ENCODE measurements around the gene NKAIN2. TPM values are rescaled to one million over a fixed set of nuclear protein-coding genes. Genes with fewer than 3 reads are reported as not detected.

NKAIN2 gene
- total RNA-seq, 1 experiment from 2014 or later, result not detected

DNA sequence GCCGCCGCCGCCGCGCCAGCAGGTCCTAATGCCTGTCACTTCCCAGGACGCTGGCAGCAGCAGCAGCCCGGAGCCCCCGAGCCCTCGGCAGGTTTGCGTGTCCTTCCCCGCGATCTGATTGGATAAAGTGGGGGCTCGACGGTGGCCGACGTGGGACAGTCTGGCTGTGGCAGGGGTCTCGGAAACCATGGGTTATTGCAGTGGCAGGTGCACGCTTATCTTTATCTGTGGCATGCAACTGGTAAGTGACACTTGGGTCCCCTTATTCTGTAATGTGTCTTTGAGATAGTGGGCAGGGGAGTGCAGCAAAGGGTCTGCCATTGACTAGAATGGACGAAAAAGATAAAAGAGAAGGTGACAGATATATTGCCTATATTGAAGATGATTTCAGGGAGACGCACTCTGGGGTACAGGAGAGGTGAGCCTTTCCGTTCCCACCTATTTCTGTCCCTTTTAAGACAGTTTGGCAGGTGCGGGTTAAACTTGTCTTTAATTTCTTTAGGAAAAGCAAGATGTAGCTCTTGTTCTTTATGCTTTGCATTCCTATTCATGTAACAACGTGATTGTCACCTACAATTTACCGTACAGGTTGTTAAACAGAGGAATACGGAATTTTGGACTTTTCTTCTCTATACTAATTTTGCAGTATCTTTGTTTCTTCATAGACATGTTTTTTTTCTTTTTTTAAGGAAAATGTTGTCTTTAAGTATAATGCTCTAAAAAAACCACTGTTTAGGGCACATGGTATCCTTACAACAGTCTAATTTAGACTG, 535 bp downstream of the NKAIN2 start:
- H2AFZ ChIP-seq (ENCODE audit: low read depth, low read length, poor library complexity, severe bottlenecking), result no peak overlapping the region
- H3K4me3 ChIP-seq (replicated peaks in 1 of 2; ENCODE audit: low read depth in 1 of 2, low read length in 2 of 2), result no peak overlapping the region
- DNase-seq (ENCODE audit: low read depth, low spot score) (no peak), ATAC-seq (no peak)
- CTCF ChIA-PET, result no interaction called here
- no peak overlapping the region for H3K27ac ChIP-seq (ENCODE audit: low read depth, low read length)
- TF ChIP-seq SIN3A (IDR thresholded peaks at IDR 0.05; ENCODE audit: low read depth) (no peak), JUND (IDR thresholded peaks at IDR 0.05) (no peak), POLR2AphosphoS5 (IDR thresholded peaks at IDR 0.05; ENCODE audit: low read depth, low read length) (no peak), ZFX (IDR thresholded peaks at IDR 0.05) (no peak), POLR2A (IDR thresholded peaks at IDR 0.05; ENCODE audit: borderline replicate concordance, extremely low read depth, insufficient read depth, insufficient read length) (no peak), SRF (IDR thresholded peaks at IDR 0.05; ENCODE audit: low read depth) (no peak), EGR1 (IDR thresholded peaks at IDR 0.05; ENCODE audit: low read depth) (no peak)
- TF ChIP-seq, protein P1, sequence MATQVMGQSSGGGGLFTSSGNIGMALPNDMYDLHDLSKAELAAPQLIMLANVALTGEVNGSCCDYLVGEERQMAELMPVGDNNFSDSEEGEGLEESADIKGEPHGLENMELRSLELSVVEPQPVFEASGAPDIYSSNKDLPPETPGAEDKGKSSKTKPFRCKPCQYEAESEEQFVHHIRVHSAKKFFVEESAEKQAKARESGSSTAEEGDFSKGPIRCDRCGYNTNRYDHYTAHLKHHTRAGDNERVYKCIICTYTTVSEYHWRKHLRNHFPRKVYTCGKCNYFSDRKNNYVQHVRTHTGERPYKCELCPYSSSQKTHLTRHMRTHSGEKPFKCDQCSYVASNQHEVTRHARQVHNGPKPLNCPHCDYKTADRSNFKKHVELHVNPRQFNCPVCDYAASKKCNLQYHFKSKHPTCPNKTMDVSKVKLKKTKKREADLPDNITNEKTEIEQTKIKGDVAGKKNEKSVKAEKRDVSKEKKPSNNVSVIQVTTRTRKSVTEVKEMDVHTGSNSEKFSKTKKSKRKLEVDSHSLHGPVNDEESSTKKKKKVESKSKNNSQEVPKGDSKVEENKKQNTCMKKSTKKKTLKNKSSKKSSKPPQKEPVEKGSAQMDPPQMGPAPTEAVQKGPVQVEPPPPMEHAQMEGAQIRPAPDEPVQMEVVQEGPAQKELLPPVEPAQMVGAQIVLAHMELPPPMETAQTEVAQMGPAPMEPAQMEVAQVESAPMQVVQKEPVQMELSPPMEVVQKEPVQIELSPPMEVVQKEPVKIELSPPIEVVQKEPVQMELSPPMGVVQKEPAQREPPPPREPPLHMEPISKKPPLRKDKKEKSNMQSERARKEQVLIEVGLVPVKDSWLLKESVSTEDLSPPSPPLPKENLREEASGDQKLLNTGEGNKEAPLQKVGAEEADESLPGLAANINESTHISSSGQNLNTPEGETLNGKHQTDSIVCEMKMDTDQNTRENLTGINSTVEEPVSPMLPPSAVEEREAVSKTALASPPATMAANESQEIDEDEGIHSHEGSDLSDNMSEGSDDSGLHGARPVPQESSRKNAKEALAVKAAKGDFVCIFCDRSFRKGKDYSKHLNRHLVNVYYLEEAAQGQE (IDR thresholded peaks at IDR 0.05; ENCODE audit: low read depth), result no peak
- TF ChIP-seq, protein P2, sequence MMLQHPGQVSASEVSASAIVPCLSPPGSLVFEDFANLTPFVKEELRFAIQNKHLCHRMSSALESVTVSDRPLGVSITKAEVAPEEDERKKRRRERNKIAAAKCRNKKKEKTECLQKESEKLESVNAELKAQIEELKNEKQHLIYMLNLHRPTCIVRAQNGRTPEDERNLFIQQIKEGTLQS (IDR thresholded peaks at IDR 0.05), result no peak
- RAD21 ChIA-PET (ENCODE audit: low non-redundant PET in 1 of 2, low total read pairs in 2 of 2, uncharacterized antibody in 2 of 2, unreplicated experiment in 2 of 2), result no interaction called here
- H3K9me3 ChIP-seq (ENCODE audit: control insufficient read depth in 1 of 2, insufficient read depth in 1 of 2, low read depth in 1 of 2, low read length in 2 of 2), result no peaks in the 10 kb centered on the region
- H3K9ac ChIP-seq (ENCODE audit: low read length), result no peak overlapping the region
- H3K27me3 ChIP-seq (ENCODE audit: insufficient read depth, low read length), result peaks cover 32% of the 10 kb centered on the region
- no peak overlapping the region for H3K4me2 ChIP-seq (ENCODE audit: low read length)
- POLR2A ChIA-PET, result no interaction called here
- no peaks in the 10 kb centered on the region for H3K4me1 ChIP-seq (ENCODE audit: control insufficient read depth in 1 of 2, insufficient read depth in 2 of 2, low read length in 2 of 2)
- BruUV-seq (replicated peaks), result no TSS peak
- no peaks in the 10 kb centered on the region for H3K9me2 ChIP-seq (ENCODE audit: insufficient read depth)
- H3K36me3 ChIP-seq (ENCODE audit: control insufficient read depth in 1 of 2, insufficient read depth in 2 of 2, low read length in 2 of 2), result no peaks in the 10 kb centered on the region
- no peaks in the 10 kb centered on the region for H4K20me1 ChIP-seq (ENCODE audit: insufficient read depth)
- intact Hi-C loops (cut with micrococcal nuclease), result loop anchor here (5.0 kb wide), 1 partner anchor 1048 kb away; no protein-coding TSS in a partner anchor
- H3K79me2 ChIP-seq (ENCODE audit: insufficient read depth, low read length), result no peaks in the 10 kb centered on the region
